ENCODE measurements around the gene POLH. TPM values are rescaled to one million over a fixed set of nuclear protein-coding genes. Genes with fewer than 3 reads are reported as not detected.
"Not testable (repeated sequence)": the region's sequence is repeated elsewhere in the genome, so short reads cannot be mapped to it uniquely, and the experiment has no call there.

POLH gene
- total RNA-seq, 2 experiments from 2014 or later, result 35.3 to 37.0 TPM

GRCh38 chr6:43652822-43653221 is 76.8 kb downstream of the POLH start:
- POLR2A ChIA-PET, result not testable (repeated sequence)

DNA sequence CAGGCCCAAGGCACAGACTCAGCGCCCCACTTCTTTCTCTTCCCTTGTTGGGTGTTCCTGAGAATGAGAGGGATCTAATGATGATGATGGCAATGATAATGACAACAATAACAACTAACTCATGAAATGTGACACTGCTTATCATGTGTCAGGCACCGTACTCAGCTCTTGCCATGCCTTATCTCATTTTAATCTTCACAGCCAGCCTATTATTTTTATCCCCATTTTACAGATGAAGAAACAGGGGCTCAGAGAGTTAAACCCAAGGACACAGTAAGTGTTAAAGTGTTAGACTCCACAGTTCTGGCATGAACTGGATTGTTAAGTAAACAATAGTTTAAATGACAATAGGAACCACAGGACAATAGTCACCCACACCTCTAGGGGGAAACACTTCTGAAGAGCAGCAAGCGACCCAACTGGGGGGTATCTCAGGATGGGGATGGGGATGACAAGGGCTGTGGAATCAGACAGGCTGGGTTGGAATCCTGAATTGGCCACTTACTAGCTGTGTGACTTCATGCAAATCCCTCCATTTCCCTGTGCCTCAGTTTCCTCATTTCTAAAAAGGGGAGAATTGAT is 81.3 kb downstream of the POLH start:
- POLR2A ChIA-PET, result no interaction called here
- CTCF ChIA-PET, result interaction anchor here (0.9 to 1.6 kb wide), 2 partner anchors 9 to 28 kb away, joined by 3 read pairs; no protein-coding TSS in a partner anchor

More at GRCh38 chr6:43652822-43653221, 76.8 kb downstream of the POLH start:
- CTCF ChIA-PET, result interaction anchor here (0.7 to 1.0 kb wide), 2 partner anchors 17 to 36 kb away, joined by 3 to 4 read pairs; no protein-coding TSS in a partner anchor

- ChIA-PET POLR2A (no interaction called here), CTCF (interaction anchor here (0.9 kb wide), 1 partner anchor 28 kb away, joined by 3 read pairs; no protein-coding TSS in a partner anchor)
Observed at GRCh38 chr6:43658161-43658560, 82.2 kb downstream of the POLH start.

DNA sequence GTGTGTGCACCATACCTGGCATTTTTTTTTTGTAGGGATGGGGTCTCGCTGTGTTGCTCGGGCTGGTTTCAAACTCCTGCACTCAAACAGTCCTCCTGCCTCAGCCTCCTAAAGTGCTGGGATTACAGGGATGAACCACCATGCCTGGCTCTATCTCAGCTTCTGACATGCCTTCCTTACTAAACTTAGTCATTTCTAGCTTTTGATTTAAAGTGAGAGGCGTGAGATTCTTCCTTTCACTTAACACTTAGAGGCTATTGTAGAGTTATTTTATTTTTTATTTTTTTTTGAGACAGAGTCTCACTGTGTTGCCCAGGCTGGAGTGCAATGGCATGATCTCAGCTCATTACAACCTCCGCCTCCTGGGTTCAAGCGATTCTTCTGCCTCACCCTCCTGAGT is 87.0 kb downstream of the POLH start:
- CTCF ChIA-PET, result interaction anchor here (0.7 to 1.1 kb wide), 3 partner anchors 27 to 106 kb away, joined by 3 read pairs; no protein-coding TSS in a partner anchor
- POLR2A ChIA-PET, result not testable (repeated sequence)

Other genes starting within 250 kb of the POLH start
- gene ZNF318, start 206.5 kb upstream of the POLH start, total RNA-seq, result 10 to 100 TPM; 10.6 to 11.2 TPM
- gene ABCC10, start 148.6 kb upstream of the POLH start, total RNA-seq, result 10 to 100 TPM; 33.0 to 36.0 TPM
- 1 to 10 TPM; 1.2 to 1.4 TPM for gene DLK2, start 120.6 kb upstream of the POLH start, total RNA-seq
- gene TJAP1, start 98.6 kb upstream of the POLH start, total RNA-seq, result 10 to 100 TPM; 42.3 to 45.8 TPM
- under 1 TPM; 0.15 to 0.17 TPM for gene LRRC73, start 65.8 kb upstream of the POLH start, total RNA-seq
- 10 to 100 TPM; 39.7 to 41.6 TPM for gene YIPF3, start 59.3 kb upstream of the POLH start, total RNA-seq
- gene POLR1C, start 59.1 kb upstream of the POLH start, total RNA-seq, result 100 to 1,000 TPM; 106 to 111 TPM
- 100 to 1,000 TPM; 122 to 126 TPM for gene XPO5, start 147 bp upstream of the POLH start, total RNA-seq
- 10 to 100 TPM; 47.9 to 48.6 TPM for gene GTPBP2, start 53.1 kb downstream of the POLH start, total RNA-seq
- gene MAD2L1BP, start 59.7 kb downstream of the POLH start, total RNA-seq, result 10 to 100 TPM; 25.0 to 27.5 TPM
- not detected for gene RSPH9, start 68.9 kb downstream of the POLH start, total RNA-seq
- 10 to 100 TPM; 55.0 to 60.7 TPM for gene MRPS18A, start 111.6 kb downstream of the POLH start, total RNA-seq
- gene VEGFA, start 194.0 kb downstream of the POLH start, total RNA-seq, result 10 to 100 TPM; 45.9 to 47.2 TPM

All from activated CD8-positive, alpha-beta memory T cell treated with anti-CD3 and anti-CD28 coated beads for 36 hours (primary cell).